Measurements from ENCODE around the gene PIK3AP1. TPM values are rescaled to one million over a fixed set of nuclear protein-coding genes. Genes with fewer than 3 reads are reported as not detected.

The PIK3AP1 gene
- total and polyA plus RNA-seq, 2 of the 13 experiments (the other 11 are each of a cell fraction or from before 2014, with no cell fraction given), result 3.6 to 13.8 TPM

GRCh38 chr10:96600337-96600736 lies 120.0 kb downstream of the PIK3AP1 start (continued):
- TF ChIP-seq E2F5 (CRISPR knock-in tag; conservative IDR thresholded peaks at IDR 0.05) (no peak), MTA3 (CRISPR knock-in tag; IDR thresholded peaks at IDR 0.05) (no peak), ZSCAN21 (CRISPR knock-in tag; IDR thresholded peaks at IDR 0.05; ENCODE audit: borderline replicate concordance) (no peak), ZFP90 (CRISPR knock-in tag; IDR thresholded peaks at IDR 0.05; ENCODE audit: borderline replicate concordance) (no peak), NCOA2 (CRISPR knock-in tag; IDR thresholded peaks at IDR 0.05) (no peak), TFDP1 (CRISPR knock-in tag; IDR thresholded peaks at IDR 0.05; ENCODE audit: borderline replicate concordance) (no peak), ZNF7 (CRISPR knock-in tag; IDR thresholded peaks at IDR 0.05) (no peak), SRSF1 (optimal IDR thresholded peaks at IDR 0.05; ENCODE audit: low read depth, low read length) (no peak), MAFF (IDR thresholded peaks at IDR 0.05; ENCODE audit: low read depth, low read length) (no peak), PCBP1 (IDR thresholded peaks at IDR 0.05; ENCODE audit: borderline replicate concordance, low read depth, low read length) (no peak), ATF4 (CRISPR knock-in tag; IDR thresholded peaks at IDR 0.05) (no peak), ARID2 (CRISPR knock-in tag; IDR thresholded peaks at IDR 0.05; ENCODE audit: borderline replicate concordance) (no peak)
